Right cardiac atrium (tissue), 5 donors: ENCODE measurements around the gene ASRGL1. TPM values are rescaled to one million over a fixed set of nuclear protein-coding genes. Genes with fewer than 3 reads are reported as not detected.

Source experiments
- ATAC-seq, 2 donors: fragments of 200-7000 bp; cut with Tn5 transposase; one replicate each; pipeline versions ENCODE4 v1.8.0 to v1.9.1; 2020; ENCODE audit warnings: moderate library complexity in 2 of 2, mild to moderate bottlenecking in 1 of 2
- DNase-seq, 3 donors: peaks; one replicate each; pipeline ENCODE4 v3.0.0-alpha.2; 2020
- H3K27ac ChIP-seq: one replicate; pipeline ENCODE4 v1.5.1; 2013; ENCODE audit warnings: mild to moderate bottlenecking, low read length, control low read depth, moderate library complexity
- H3K27me3 ChIP-seq: one replicate; pipeline ENCODE4 v1.6.1; 2013; ENCODE audit not compliant: control insufficient read depth, insufficient read depth
- H3K4me1 ChIP-seq: one replicate; pipeline ENCODE4 v1.6.1; 2013; ENCODE audit warnings: low read length; ENCODE audit not compliant: control insufficient read depth, insufficient read depth
- H3K4me3 ChIP-seq: one replicate; pipeline ENCODE4 v1.5.1; 2013; ENCODE audit warnings: low read length, control low read depth
- H3K9me3 ChIP-seq: one replicate; pipeline ENCODE4 v1.6.1; 2013; ENCODE audit warnings: low read length; ENCODE audit not compliant: control insufficient read depth
- WGBS: extraction: QIAGEN DNeasy Blood & Tissue Kit; methylation state at CpG from one replicate; pipeline ENCODE4 v1.1.7; 2013; 5-methylcytosine and 5-hydroxymethylcytosine counted together
- intact Hi-C, 4 donors: fragments of 100-400 bp; cut with DNase I; formaldehyde crosslinking; loops; one replicate each; pipeline versions ENCODE4 v1.11.0 to v1.14.0; 2022 to 2023
- polyA plus RNA-seq: library from polyadenylated mRNA; stranded (reverse); fragments of 200-250 nt; gene quantifications from one replicate; pipeline ENCODE4 v1.2.3, GENCODE V29; 2013
- total RNA-seq, 4 donors: library from RNA; stranded (reverse); fragmentation: NEBNext Ultra II Directional; extraction: Animal tissue kit (Norgen Biotek cat#: 25700); gene quantifications; one replicate each; pipeline ENCODE4 v1.2.1, GENCODE V29; 2021
- donor health status: healthy with polysubstance abuse.
- donor health status: DM: no; HTN: yes; CAD: no.
- donor health status: DM: no; HTN: no; CAD: no.
- donor health status: DM: no; HTN: yes; CAD: no; lungs with severe emphysema.
- donor health status: DM: yes; HTN: yes; CAD: no.

ASRGL1 gene
- total and polyA plus RNA-seq, 5 donors = 4.3 to 8.1 (median 5.3) TPM

GRCh38 chr11:62439785-62440602, 102.7 kb downstream of the ASRGL1 start:
- peaks cover 9% of the 10 kb centered on the region for H3K4me1 ChIP-seq
- intact Hi-C loops = loop anchor here in 2 of 4 donors (10.0 kb wide), 2 partner anchors 45 to 95 kb away; no protein-coding TSS in a partner anchor

More at GRCh38 chr11:62439785-62440602, 102.7 kb downstream of the ASRGL1 start:
- Histone ChIP-seq H3K9me3 (no peaks in the 10 kb centered on the region), H3K4me3 (no peak overlapping the region), H3K27ac (peak overlapping the region; percentile 25), H3K27me3 (no peaks in the 10 kb centered on the region)
- WGBS = 37% methylated on average over 23 of the region's 23 CpGs
- ATAC-seq = peak; percentile 53 to 76
- peak; percentile 62 to 80 (median 76) for DNase-seq

Other genes starting within 250 kb of the ASRGL1 start
- gene INCENP, start 213.4 kb upstream of the ASRGL1 start, total RNA-seq = 10 to 100 TPM; 15.1 to 24.4 (median 19.7) TPM
- 3.6 TPM for gene INCENP, start 213.4 kb upstream of the ASRGL1 start, polyA plus RNA-seq
- gene SCGB1D1, start 147.2 kb upstream of the ASRGL1 start, total RNA-seq = not detected
- not detected for gene SCGB1D1, start 147.2 kb upstream of the ASRGL1 start, polyA plus RNA-seq
- not detected for gene SCGB2A1, start 128.8 kb upstream of the ASRGL1 start, total RNA-seq
- not detected for gene SCGB2A1, start 128.8 kb upstream of the ASRGL1 start, polyA plus RNA-seq
- under 1 TPM in 1 of 4 donors, not detected in 3; 0.94 TPM for gene SCGB1D2, start 95.2 kb upstream of the ASRGL1 start, total RNA-seq
- gene SCGB1D2, start 95.2 kb upstream of the ASRGL1 start, polyA plus RNA-seq = 1.2 TPM
- not detected for gene SCGB2A2, start 67.3 kb upstream of the ASRGL1 start, total RNA-seq
- not detected for gene SCGB2A2, start 67.3 kb upstream of the ASRGL1 start, polyA plus RNA-seq
- not detected for gene SCGB1D4, start 38.4 kb upstream of the ASRGL1 start, total RNA-seq
- not detected for gene SCGB1D4, start 38.4 kb upstream of the ASRGL1 start, polyA plus RNA-seq
- gene SCGB1A1, start 81.6 kb downstream of the ASRGL1 start, total RNA-seq = not detected
- gene SCGB1A1, start 81.6 kb downstream of the ASRGL1 start, polyA plus RNA-seq = not detected
- gene AHNAK, start 209.4 kb downstream of the ASRGL1 start, total RNA-seq = 100 to 1,000 TPM; 289 to 371 (median 320) TPM
- 78.1 TPM for gene AHNAK, start 209.4 kb downstream of the ASRGL1 start, polyA plus RNA-seq
- 1,000 to 10,000 TPM in 1 of 4 donors, 100 to 1,000 TPM in 3; 807 to 1,060 (median 897) TPM for gene EEF1G, start 236.4 kb downstream of the ASRGL1 start, total RNA-seq
- 770 TPM for gene EEF1G, start 236.4 kb downstream of the ASRGL1 start, polyA plus RNA-seq